GM18517 (cell line): ENCODE measurements around the gene SOWAHC.
"Not testable (repeated sequence)": the region's sequence is repeated elsewhere in the genome, so short reads cannot be mapped to it uniquely, and the experiment has no call there.

Experiments
- ATAC-seq: cut with Tn5 transposase; IDR thresholded peaks from one replicate; pipeline ENCODE4 v1.9.1; 2021; ENCODE audit warnings: mild to moderate bottlenecking, moderate library complexity; ENCODE audit not compliant: unreplicated experiment

Gene SOWAHC, protein sequence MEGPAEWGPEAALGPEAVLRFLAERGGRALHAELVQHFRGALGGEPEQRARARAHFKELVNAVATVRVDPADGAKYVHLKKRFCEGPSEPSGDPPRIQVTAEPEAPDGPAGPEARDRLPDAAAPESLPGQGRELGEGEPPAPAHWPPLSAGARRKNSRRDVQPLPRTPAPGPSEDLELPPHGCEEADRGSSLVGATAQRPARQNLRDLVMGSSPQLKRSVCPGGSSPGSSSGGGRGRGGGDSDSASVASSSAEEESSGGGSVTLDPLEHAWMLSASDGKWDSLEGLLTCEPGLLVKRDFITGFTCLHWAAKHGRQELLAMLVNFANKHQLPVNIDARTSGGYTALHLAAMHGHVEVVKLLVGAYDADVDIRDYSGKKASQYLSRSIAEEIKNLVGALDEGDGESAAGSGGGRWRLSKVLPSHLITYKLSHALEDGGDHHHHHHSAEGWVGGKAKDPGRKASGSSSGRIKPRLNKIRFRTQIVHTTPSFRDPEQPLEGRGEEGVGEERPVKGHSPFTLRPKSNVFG

DNA sequence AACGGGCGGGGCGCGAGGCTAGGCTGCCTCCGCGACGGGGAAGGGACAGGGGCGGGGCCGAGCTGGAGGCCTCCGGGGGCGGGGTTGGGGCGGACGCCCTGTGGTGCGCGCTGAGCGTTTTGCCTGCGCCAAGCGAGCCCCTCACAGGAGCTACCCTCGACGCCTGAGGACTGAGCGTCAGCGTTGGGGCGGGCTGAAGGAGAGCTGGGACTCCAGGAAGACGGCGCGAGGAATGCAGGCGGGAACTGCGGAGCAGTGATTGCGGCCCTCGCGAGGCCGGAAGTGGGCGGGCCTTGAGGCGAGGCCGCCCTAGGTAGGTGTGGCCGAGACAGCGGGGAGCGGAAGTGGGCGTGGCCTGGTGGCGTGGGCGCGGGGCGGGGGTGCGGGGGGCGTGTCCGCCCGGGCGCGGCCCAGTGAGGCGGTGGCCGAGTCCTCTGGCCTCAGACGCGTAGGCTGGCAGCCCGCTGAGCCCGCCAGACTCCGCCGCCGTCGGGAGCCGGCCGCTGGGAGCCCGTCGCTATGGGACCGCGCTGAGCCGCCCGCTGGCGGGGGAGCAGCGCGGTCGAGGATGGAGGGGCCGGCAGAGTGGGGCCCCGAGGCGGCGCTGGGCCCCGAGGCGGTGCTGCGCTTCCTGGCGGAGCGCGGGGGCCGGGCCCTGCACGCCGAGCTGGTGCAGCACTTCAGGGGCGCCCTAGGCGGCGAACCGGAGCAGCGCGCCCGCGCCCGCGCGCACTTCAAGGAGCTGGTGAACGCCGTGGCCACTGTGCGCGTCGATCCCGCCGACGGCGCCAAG is at the start of gene SOWAHC, which contains the start of gene SEPTIN10:
Gene SOWAHC, plus strand, starts transcription at position 443 of the 793 bp plus-strand sequence. Its CDS starts 126 bp downstream, at position 569.
Gene SEPTIN10, minus strand, starts transcription at position 45 of the 793 bp plus-strand sequence. CDS start 139 bp downstream, outside the sequence.
- ATAC-seq = peak; percentile 76

DNA sequence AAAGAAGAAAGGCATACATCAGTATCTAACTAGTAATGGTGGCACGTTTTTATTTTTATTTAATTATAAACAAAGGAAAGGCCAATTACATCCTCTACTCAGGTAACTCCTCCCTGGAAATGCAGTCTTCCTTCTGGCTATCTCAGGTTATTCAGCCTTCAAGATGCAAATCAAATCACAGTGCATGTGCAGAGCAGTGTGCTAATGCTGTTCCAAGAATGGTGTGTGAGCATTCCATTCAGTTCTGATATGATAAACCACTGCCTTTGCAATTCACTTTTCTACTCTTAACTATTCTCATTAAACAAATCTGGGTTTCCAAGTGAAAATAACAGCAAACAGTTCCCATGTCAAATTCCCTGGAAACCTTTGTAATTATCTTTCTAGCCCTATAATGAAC is 38.8 kb upstream of the SOWAHC start:
- no peak for ATAC-seq

DNA sequence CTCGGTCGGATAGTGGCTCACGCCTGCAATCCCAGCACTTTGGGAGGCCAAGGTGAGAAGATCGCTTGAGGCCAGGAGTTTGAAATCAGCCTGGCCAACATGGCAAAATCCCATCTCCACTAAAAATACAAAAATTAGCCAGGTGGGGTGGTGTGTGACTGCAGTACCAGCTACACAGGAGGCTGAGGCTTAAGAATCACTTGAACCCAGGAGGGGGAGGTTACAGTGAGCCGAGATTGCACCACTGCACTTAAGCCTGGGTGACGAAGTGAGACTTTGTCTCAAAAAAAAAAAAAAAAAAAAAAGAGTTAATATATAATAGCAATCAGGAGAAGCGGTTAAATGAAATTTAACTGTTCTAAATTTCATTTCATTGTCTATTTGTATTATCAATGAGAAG is 36.5 kb upstream of the SOWAHC start:
- ATAC-seq = not testable (repeated sequence)

DNA sequence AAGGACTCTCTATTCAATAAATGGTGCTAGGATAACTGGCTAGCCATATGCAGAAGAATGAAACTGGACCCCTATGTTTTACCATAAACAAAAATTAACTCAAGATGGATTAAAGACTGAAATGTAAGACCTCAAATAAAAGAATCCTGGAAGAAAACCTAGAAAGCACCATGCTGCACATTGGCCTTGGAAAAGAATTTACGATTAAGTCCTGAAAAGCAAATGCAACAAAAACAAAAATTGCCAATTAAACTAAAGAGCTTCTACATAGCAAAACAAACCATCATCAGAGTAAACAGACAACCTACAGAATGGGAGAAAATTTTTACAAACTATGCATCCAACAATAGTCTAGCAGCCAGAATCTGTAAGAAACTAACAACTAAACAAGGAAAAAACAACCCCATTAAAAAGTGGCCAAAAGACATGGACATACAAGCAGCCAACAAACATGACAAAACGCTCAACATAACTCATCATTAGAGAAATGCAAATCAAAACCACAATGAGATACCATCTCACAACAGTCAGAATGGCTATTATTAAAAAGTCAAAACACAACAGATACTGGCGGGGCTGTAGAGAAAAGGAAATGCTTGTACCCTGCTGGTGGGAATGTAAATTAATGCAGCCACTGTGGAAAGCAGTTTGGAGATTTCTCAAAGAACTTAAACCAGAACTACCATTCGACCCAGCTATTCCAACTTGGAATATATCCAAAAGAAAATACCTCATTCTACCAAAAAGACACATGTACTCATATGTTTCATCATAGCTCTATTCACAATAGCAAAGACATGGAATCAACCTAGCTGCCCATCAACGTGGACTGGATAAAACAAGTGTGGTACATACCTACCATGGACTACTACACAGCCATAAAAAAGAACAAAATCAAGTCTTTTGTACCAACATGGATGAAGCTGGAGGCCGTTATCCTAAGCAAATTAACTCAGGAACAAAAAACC is 31.0 kb upstream of the SOWAHC start:
- no peak for ATAC-seq

DNA sequence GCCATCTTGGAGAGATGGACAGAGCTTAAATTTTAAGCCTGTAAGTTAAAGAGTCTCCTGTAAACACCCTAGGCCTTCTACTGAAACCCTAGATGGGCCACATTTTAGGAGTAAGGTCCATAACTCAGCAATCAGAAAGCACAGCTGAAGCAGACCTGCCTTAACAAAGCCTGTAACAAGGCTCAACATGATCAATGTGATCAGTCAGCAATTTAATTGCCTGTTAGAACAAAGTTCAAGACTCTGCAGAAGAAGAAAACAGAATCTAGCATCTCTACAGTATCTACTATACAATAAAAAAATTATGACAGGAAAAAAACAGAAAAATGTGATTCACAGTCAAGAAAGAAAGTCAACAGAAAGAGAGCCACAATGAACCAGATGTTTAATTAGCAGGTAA is 27.5 kb upstream of the SOWAHC start:
- ATAC-seq = no peak

DNA sequence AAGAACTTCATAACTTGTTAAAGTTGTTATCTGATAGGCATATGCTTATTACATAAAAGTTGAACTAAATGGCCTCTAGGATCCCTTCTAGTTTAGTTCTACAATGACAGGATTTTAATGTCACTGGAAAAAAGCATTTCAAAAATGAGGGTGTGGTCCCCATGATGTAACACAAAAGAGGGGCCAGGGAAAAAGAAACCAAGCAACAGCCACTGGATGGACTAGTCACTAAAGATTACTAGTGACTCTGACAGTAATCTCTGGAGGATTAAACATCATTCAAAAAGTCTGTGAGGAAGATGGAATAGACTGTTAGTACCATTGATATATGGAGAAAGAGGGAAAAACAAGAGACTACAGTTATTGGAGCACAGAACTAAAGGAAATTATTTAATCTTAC is 23.0 kb upstream of the SOWAHC start:
- ATAC-seq = no peak

DNA sequence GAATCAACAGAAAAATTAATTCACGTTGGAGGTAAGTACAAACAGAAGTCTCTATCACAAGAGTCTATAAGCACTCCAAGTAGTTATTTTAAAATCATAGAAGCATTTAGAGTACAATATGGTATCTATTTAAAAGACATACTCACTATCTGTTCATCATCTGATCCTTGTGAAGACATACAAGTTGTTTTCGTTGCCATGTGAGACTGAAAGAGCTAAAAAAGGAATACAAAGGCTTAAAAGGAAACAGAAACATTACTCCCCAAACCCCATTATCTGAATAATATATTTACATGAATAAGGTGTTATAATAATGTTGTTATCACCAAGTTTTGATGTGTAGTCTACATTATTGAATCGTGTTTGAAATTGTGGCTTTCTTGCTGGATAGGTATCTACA is 21.3 kb upstream of the SOWAHC start:
- ATAC-seq = no peak

DNA sequence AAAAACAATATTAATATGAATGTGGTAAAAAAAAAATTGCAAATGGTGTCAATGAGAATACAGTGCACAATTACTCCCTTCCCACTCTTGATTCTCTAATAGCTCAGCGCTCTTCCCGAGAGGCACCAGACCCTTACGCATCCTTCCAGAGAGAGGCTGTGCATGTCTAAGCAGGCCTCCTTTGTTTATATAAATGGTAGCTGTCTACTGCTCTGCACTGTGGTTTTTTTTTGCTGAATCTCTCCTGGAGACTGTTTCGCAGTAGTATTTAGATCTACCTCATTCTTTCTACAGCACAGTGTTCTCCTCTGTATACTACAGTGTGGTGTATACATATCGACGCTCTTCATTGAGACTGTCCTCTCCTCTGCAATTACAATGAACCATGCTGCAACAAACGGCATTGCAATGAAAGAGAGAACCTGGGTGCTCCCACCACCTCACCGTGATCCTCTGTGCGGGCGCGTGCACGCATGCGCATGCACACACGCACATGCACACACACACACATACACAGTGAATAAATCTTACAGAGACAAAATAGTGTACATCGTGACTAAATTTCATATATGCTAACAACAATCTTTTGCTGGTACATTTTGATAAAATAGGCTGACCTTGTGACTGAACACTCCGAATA is 19.8 kb upstream of the SOWAHC start:
- ATAC-seq = no peak

DNA sequence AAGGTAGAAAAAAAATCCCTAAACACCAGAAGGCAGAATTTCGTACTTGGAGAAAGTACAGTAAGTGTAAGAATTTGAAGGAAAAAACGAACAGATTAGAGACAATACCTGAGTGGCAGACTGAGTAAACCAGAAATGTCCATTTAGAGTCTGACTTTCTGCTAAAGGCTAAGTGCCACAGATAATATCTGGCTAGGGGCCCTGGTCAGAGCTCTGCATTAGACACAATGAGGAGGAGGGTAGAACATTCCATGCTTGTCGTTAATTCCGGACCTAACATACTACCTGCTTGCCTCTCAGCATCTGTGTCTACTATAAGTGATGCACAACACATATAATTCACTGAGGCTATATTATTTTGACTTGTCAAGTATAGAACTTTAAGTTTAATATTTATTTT is 18.5 kb upstream of the SOWAHC start:
- ATAC-seq = no peak

DNA sequence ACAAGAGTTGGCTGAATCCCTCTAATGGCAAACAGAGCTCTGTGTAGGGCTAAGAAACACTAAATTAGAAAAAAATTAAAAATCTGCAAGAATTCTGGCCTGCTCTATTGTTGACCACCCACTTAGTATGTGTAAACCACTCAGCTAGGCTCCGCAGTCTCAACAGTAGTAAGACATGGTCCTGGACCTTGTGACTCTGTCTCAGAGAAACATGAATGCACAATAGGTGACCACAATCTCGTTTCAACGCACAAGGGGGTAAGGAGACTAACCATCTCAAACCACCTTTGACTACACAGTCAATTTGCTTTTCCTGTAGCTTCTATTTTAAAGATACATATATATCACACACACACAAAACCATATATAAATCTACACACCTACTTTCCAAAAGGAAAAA is 16.9 kb upstream of the SOWAHC start:
- no peak for ATAC-seq

DNA sequence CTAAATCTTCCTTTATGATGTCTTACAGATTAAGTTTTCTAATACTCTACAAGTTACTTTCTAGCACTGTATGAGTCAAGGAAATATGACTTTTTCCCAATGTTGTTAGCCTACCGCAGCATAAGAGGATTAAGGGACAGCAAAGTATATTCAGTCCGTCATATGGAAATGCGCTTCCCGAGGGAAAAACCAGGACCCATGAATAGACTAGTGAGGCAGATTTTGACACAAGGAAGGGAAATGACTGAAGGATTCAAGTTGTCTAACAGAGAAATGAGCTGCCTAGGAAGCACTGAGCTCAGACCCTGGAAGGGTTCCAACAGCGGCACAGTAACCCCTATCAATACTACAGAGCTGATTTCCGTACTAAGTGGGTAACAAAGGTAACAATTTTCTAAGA is 12.4 kb upstream of the SOWAHC start:
- no peak for ATAC-seq

DNA sequence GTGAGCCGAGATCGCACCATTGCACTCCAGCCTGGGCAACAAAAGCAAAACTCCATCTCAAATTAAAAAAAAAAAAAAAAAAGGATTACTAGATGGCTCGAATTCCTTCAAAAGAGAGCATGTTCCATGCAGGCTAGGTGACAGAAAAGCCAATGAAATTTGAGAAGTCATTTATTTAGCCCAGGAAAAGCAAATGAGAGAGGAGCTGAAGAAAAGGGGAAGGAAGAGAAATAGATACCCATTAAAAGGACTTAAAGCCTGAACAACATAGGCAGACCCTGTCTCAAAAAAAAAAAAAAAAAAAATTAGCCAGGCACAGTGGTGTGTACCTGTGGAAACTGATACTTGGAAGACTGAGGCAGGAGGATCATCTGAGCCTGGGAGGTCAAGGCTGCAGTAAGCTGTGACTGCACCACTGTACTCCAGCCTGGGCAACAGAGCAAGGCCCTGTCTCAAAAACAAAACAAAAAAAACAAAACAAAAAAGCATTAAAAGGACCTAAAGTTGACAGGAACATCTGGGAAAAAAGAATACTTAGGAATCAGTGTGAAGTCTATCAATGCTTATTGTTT is 11.5 kb upstream of the SOWAHC start:
- no peak for ATAC-seq

DNA sequence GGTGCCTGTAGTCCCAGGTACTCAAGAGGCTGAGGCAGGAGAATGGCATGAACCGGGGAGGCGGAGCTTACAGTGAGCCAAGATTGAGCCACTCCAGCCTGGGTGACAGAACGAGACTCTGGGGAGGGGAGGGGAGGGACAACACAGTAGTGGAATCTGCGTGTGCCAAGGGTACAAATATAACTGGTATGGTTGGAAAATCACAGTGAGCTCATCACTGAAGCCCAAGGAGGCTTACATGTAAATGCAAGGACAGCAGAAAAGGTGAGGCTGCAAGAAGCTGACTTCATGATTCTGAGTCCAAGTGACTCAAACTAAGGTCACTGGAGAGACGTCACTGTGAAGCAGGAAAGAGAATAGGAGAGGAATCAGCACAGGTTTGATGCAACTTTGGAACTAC is 9.6 kb upstream of the SOWAHC start:
- no peak for ATAC-seq

DNA sequence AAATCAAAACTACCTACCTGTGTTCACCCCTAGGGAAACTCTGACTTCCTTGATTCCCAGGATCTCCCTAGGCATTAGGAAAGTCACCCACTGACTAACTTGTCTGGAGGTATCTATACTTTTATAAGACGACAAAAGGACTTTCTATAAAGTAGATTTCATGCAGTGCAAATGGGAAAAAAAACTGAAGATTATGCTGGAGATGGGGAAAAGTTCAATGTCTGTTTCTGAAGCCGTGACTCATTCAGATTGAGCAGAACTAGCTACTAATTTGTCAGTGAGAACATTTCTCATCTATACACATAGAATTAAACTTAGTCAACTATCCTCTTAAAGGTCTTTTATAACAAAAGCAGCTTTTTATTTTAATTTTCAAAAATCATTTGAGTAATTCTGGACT is 6.4 kb upstream of the SOWAHC start:
- ATAC-seq = no peak

DNA sequence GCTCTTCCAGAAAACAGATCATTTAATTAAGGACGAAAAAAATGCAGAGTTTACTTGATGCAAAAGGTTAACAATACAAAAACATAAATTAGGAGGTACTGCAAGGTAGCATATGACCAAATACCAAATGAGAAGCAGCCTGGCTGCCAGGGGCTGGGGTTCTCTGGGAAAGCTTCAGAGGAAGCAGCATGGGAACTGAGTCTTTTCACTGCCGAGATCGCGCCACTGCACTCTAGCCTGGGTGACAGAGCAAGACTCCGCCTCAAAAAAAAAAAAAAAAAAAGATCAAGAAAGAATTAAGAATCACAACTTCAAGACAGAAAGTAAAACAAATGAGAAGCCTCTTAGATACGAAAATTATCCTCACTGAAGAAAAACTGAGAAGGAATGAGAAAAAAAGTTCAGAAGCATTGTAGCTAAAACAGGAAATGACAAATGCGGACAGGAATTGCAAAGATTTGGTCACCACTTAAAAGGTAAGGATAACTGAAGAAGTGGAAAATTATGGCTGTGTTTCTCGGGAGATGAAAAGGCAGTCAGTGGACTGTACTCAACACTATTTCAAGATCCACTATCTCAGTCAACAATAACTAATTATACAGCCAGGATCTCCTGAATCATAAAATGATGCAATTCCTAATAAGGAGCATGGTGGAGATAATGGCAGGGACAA is 4.7 kb upstream of the SOWAHC start:
- ATAC-seq = no peak

DNA sequence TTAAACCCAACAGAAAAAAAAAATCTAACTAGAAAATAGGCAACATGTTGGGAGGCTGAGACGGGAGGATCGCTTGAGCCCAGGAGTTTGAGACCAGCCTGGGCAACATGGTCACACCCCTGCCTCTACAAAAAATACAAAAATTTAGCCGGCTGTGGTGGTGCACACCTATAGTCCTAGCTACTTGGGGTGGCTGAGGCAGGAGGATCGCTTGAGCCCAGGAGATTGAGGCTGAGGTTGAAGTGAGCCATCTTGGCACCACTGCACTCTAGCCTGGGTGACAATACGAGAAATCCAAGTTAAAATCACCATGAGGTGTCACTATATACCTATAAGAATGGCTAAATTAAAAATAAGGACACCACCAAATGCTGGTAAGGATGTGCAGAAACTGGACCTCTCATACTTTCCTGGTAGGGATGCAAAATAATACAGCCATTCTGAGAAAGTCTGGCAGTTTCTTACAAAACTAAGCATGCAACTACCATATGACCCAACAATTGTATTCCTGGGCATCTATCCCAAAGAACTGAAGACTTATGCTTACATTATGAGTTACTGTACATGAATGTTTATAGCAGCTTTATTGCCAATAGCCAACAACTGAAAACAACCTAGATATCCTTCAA is 2.6 kb upstream of the SOWAHC start:
- ATAC-seq = no peak

DNA sequence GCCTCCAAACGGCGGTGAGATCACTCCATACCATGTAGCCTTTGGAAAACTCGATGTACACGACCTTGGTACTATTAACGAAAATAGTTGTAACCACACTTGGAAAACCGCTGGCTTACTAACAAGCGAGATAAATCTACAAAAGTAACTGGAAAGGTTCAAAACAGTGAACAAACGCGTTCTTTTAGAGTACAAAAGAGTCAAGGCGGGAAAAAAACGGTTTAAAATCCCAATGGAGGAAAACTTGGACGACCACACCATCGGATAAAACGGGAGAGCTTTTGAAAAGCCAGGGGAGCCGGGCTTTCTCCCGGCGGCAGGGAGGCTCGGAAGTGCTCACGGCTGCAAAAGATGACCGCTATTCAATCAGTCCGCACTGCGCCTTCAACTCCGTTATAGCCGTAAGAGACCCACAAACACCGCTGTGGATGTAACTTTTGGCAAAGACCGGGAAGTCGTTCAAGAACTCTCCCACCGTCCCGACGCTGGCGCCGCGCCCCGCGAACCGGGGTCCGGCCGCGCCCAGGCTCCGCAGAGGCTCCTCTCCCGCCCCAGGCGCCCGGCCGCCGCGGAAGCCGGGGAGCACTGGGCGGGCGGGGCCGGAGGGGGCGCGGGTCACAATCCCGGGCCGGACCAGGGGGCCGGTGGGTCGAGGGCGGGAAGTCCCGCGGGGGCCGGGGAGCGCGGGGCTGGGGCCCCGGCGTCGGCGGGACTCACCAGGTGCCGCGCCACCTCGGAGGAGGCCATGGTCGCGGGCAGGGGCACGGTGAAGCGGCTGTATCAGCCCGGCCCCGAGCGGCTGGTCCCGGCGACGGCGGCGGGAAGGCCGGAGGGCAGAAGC is 863 bp upstream of the SOWAHC start:
- peak; percentile 37 for ATAC-seq
